GM10266 (cell line): ENCODE data around the gene FTSJ1.

Experiments used
- DNase-seq: peaks from one replicate; pipeline ENCODE4 v3.0.0; 2012; ENCODE audit errors: extremely low spot score
- CTCF ChIP-seq: IDR thresholded peaks from 2 replicates; pipeline ENCODE4 v1.5.1; 2012; ENCODE audit warnings: mild to moderate bottlenecking, low read depth; ENCODE audit not compliant: control insufficient read depth, insufficient read depth; ENCODE audit errors: missing control alignments

Gene FTSJ1

GRCh38 chrX:48511560-48511959, 35.6 kb downstream of the FTSJ1 start:
- no peak for DNase-seq
- peak; percentile 32 for TF ChIP-seq CTCF

GRCh38 chrX:48512371-48512935, 36.5 kb downstream of the FTSJ1 start:
- DNase-seq = no peak
- TF ChIP-seq CTCF = no peak

- DNase-seq = no peak
- TF ChIP-seq CTCF = no peak
These were observed 37.7 kb downstream of the FTSJ1 start for GRCh38 chrX:48513670-48514069.

DNA sequence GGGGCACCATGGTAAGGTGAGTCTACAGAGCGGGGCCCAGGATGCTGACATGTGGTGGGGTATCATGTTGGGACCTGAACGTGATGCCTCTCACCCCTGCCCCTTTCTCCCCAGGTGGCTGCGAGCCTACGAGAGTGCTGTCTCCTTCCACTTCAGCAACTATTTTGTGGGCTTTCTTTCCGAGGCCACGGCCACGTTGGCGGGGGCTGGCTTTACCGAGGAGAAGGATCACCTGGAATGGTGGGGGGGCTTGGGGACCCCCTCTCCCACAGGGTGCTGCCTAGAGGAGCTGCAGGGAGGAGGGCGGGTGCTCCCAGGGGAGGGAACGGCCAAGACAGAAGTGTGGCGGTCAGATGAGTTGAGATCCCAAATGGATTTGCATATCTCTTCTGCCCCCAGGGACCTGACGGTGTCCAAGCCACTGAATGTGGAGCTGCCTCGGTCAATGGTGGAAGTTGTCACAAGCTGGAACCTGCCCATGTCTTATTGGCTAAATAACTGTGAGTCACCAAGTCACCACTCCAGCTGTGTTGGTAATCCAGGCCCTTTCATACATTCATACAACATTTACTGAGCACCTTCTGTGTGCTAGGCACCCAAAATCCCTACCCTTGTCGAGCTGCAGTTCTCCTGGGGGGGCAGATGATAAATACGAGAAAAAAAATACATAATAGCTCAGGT, 38.3 kb downstream of the FTSJ1 start:
- no peak for TF ChIP-seq CTCF
- DNase-seq = no peak

GRCh38 chrX:48514868-48515460, 39.0 kb downstream of the FTSJ1 start:
- DNase-seq = no peak
- no peak for TF ChIP-seq CTCF

- TF ChIP-seq CTCF = no peak
- DNase-seq = no peak
These were observed 39.8 kb downstream of the FTSJ1 start for GRCh38 chrX:48515842-48516241.

DNA sequence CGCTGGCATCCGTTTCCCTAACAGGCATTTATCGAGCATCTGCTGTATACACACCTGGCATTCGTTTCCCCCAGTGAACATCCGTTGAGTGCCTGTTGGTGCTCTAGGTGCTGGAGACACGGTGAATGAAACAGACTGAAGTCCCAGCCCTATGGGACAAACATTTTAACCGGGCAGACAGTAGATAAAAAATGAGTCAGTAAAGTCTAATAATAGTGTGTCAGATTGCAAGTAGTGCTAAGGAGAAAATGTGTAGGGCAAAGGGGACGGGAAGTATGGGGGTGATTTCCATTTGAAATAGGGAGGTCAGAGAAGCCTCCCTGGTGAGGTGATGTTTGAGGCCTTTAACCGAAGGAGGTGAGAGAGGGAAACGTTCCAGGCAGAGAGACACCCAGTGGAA, 40.3 kb downstream of the FTSJ1 start:
- no peak for DNase-seq
- TF ChIP-seq CTCF = no peak
